ENCODE data around the gene DHX9. TPM values are rescaled to one million over a fixed set of nuclear protein-coding genes. Genes with fewer than 3 reads are reported as not detected.

Gene DHX9
- total RNA-seq, 4 donors from 2014 or later, result 47.7 to 102 (median 84.9) TPM

DNA sequence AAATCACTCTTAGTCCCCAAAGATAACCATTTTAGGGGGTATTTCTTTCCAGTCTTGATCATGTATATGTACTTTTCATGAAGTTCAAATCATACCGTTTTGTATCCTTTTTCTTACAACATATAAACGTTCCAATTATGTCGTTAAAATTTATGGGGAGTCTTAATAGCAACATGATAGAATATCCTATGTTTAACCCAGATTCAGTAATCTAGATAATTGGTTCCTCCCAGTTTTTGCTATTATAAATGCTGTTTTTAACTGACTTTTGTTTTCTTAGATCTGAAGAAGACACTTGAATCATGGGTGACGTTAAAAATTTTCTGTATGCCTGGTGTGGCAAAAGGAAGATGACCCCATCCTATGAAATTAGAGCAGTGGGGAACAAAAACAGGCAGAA lies 3.1 kb downstream of the DHX9 start:
- TF ChIP-seq, protein P1, sequence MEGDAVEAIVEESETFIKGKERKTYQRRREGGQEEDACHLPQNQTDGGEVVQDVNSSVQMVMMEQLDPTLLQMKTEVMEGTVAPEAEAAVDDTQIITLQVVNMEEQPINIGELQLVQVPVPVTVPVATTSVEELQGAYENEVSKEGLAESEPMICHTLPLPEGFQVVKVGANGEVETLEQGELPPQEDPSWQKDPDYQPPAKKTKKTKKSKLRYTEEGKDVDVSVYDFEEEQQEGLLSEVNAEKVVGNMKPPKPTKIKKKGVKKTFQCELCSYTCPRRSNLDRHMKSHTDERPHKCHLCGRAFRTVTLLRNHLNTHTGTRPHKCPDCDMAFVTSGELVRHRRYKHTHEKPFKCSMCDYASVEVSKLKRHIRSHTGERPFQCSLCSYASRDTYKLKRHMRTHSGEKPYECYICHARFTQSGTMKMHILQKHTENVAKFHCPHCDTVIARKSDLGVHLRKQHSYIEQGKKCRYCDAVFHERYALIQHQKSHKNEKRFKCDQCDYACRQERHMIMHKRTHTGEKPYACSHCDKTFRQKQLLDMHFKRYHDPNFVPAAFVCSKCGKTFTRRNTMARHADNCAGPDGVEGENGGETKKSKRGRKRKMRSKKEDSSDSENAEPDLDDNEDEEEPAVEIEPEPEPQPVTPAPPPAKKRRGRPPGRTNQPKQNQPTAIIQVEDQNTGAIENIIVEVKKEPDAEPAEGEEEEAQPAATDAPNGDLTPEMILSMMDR (IDR thresholded peaks at IDR 0.05; ENCODE audit: low read depth), result no peak

DNA sequence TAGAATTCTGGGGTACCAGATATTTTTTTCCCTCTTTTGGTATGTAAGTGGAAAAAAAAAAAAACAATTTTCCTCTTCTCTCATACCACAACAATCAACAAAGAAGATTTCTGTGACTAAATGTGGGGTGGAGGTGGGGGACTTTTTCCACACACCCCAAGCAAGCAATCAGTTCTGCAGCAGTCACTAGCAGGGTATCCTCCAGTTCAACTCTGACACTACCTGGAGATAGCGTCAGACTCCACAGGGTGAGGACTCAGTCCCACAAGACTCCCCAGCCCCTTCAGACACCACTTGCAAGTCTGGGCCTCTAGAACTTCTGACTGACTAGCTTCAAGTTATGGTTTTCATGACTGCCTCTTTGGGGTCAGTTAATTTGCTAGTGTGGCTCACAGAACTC lies 6.2 kb downstream of the DHX9 start:
- TF ChIP-seq, protein P1 (IDR thresholded peaks at IDR 0.05; ENCODE audit: low read depth), result no peak

DNA sequence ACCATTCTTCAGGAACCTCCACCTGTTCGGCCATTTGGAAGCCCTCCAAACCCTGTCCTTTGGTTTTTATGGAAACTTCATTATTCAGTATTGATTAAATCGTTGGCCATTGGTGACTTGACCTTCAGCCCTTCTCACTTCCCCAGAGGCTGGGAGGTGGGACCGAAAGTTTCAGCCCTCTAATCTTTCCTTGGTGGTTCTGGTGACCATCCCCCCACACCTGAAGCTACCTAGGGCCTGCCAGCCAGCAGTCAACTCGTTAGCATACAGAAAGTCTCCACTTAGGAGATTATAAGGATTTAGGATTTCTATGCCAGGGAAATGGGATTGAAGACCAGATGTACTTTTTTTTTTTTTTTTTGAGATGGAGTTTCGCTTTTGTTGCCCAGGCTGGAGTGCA lies 6.7 kb downstream of the DHX9 start:
- TF ChIP-seq, protein P1 (IDR thresholded peaks at IDR 0.05; ENCODE audit: low read depth), result no peak

DNA sequence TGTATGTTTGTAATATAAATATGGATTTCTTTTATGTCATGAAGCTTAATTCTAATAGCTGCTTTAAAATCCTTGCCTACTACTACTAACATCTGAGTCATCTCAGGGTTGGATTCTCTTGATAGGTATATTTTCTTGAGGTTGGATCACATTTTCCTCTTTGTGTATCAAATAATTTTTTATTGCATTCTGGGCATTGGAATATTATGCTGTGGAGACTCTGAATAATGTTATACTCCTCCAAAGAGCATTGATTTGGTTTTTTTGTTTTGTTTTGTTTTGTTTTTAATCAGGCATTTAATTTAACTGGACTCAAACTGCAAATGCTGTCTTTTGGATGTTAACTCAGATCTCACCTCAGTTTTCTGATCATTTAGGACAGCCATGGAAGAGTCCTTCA lies 8.0 kb downstream of the DHX9 start:
- TF ChIP-seq, protein P1 (IDR thresholded peaks at IDR 0.05; ENCODE audit: low read depth), result no peak

DNA sequence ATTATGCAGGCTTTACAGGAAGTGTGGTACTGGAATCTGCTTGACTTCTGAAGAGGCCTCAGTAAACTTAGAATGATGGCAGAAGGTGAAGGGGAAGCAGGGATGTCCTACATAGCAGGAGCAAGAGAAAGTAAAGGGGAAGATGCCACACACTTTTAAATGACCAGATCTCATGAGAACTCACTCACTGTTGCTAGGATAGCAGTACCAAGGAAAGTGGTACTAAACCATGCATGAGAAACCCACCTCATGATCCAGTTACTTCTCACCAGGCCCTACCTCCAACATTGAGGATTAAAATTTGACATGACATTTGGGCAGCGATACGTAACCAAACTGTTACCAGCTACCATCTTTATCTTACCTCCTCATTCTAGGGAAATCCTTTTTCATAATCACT lies 9.6 kb downstream of the DHX9 start:
- TF ChIP-seq, protein P1 (IDR thresholded peaks at IDR 0.05; ENCODE audit: low read depth), result no peak

DNA sequence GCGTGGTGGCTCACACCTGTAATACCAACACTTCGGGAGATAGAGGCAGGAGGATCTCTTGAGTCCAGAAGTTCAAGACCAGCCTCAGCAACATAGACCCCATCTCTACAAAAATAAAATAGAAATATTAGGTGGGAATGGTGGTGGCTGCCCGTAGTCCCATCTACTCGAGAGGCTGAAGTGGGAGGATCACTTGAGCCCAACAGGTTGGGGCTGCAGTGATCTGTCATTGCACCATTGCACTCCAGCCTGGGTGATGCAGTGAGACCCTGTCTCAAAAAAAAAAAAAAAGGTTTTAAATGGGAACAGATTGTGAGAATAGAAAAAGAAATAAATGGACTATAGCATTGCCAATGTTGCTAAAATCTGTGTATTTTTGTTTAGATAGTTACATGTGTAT lies 11.2 kb downstream of the DHX9 start:
- TF ChIP-seq, protein P1 (IDR thresholded peaks at IDR 0.05; ENCODE audit: low read depth), result no peak

DNA sequence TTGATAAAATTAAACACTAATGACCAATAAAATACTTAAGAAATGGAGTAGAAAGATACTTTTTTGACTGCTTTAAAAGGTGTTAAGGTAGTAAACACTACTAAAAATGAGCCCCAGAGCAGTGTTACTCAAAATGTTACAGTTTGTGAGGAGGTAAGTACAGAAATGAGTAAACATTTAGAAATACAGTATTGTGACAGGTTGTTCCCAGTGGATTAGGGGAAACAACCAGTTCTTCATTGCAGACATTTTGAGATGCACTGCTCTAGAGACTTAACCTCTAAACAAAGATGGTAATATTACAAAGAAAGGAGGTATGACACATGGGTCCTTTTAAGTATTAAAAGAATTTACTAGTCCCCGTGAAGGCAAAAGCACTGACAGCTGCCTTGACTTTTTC lies 12.7 kb downstream of the DHX9 start:
- TF ChIP-seq, protein P1 (IDR thresholded peaks at IDR 0.05; ENCODE audit: low read depth), result no peak

Measured in subcutaneous adipose tissue (tissue), 4 donors.